Islet precursor cell (in vitro differentiated cells): ENCODE measurements around the gene LAMTOR4.

Experiments used
- DNase-seq: peaks from one replicate; pipeline ENCODE4 v3.0.0-alpha.2; 2018

LAMTOR4 gene

DNA sequence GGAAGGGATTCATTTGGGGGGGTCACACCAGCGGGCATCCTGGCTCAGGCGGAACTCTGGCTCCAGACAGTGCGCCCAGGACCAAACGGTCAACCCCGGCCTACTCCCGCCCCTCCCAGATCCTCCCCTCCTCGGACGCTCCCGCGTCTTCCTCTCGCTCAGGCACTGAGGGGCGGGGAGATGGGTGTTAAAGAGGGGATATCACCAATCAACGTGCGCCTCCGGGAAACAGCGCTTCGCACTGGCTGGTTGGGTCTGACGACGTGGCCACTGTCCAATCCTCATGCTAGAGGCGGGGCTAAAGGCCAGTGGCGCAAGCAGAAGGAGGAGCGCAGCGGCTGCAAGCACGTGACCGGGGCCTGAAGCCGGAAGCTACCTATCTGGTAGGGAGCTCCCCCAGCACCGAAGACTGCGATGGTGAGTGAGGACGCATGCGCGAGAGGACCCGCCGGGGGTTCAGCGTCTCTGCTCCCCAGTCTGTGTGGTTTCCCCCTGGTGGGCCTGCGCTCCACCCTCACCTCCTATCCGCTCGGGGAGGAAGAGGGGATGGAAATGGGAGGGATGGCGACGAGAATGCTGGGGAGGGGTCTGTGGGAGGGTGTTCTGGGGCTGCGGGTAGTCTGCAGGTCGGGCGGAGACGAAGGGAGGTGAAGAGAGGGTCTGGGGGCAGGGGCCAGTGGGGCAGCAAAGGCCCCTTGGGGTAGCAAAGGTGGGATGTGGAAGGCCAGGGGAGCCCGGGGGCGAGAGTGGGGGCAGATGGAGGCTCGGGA lies at the start of gene LAMTOR4:
LAMTOR4 (plus strand) TSS at position 360 of the 770 bp plus-strand sequence; CDS start at position 415, 55 bp downstream.
- DNase-seq: peak; percentile 100

DNA sequence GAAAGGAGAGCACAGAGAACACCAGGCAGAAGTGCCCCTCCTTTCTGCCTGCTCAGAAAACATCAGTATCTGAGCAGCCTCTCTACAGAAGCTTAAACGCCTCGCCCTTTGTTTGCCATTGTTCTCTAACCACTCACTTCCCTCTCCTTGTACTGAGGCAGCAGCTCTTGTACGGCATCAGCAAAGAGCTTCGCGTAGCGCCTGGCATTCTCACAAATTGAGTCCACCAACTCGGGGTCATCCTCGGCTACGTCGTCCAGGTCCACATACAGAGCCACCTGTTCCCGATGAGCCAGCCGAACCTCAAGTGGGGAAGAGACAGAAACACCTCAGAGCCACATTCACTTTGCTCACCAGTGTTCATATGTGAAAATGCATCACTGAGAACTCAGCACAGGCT lies 49.3 kb upstream of the LAMTOR4 start:
- DNase-seq: no peak

DNA sequence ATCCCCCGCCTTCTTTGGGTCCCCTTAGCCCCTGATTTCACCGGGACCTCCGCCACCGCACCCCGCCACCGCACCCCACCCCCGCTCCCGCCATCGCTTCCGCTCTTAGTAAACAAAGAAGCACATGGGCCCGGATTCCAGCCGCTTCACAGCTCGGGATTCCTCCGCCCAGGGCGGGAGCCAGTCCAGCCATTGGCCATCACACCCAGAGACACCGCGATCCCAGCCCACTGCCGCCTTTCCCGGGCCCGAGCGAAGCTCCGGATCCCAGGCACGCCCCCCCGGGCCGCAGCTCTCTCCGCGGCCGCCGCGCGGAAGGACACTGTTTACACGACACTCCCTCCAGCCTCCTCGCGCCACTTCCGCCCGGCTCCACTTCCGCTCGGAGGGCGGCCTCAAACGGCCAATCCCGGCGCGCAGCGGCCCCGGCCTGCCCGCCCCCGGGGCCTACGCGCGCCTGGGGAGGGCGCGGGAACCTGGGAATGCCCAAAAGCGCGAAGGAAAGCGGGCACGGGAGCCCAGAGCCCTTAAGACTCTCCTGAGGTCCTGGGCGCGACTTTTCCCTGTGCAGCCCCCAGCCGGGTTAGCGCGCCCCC lies 48.2 kb upstream of the LAMTOR4 start:
- DNase-seq: peak; percentile 98

DNA sequence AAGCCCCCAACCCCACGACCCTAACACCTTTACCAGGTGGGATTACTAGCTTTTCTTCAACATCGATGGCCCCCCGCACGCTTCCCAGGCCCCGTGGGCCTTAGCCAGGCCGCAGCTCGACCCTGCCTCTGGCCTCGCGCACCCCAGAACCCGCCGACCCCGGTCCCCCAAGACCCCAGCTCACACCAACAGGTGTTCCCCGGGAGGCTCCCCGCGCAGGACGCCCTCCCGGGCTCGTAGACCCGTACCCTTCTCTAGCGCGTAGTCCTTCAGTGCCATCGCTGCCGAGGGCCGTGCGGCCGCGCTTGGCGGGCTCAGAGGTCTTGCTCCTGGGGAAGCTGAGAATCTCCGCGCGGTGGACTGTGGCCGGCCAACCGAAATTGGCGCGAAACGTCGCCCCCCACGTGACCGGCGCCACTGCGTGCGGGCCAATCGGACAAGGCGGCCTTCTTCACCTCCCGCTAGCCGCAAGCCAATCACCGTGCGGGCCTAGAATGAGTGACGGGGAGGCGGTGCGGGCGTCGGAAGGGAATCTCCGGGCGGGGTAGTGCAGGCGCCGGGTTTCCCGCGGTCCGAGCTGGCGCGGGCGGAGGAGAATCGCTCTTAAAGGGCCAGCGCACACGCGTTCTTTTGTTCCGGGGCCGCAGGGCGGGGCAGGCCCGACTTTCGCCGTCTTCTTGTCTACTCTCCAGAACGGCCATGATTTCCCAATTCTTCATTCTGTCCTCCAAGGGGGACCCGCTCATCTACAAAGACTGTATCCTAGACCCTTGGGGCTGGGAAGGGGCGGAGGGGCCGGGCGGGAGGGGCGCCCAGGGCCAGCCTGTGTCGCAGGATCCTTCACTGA lies 47.5 kb upstream of the LAMTOR4 start, which contains the start of the genes AP4M1 and MCM7:
AP4M1 (plus strand) TSS at position 628 of the 847 bp plus-strand sequence; CDS start at position 700, 72 bp downstream.
MCM7 (minus strand) TSS at position 382 of the 847 bp plus-strand sequence; CDS start at position 279, 103 bp downstream.
- peak; percentile 99 for DNase-seq

DNA sequence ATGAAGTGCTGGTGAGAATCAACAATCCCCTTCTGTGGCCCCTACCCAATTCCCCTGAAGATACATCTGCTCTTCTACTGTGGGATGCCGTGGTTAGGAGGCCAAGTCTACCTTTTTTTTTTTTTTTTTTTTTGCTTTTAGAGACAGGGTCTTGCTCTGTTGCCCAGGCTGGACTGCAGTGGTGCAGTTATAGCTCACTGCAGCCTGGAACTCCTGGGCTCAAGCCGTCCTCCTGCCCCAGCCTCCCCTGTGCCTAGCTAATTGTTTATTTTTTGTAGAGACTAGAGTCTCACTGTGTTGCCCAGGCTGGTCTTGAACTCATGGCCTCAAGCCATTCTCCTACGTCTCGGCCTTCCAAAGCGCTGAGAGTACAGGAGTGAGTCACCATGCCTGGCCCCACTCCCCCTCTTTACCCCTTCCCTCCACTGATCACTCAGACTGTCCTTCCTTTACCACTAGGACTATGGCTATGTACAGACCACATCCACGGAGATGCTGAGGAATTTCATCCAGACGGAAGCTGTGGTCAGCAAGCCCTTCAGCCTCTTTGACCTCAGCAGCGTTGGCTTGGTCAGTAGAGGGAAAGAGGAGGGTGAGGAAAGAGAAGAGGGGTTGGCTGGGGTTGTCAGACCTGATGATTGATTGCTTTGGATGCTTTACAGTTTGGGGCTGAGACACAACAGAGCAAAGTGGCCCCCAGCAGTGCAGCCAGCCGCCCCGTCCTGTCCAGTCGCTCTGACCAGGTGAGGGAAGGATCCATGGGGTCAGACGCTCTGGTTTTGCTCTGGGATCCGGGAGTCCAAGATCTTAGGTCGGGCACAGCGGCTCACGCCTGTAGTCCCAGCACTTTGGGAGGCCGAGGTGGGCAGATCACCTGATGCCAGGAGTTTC lies 45.5 kb upstream of the LAMTOR4 start:
- peak; percentile 88 for DNase-seq

DNA sequence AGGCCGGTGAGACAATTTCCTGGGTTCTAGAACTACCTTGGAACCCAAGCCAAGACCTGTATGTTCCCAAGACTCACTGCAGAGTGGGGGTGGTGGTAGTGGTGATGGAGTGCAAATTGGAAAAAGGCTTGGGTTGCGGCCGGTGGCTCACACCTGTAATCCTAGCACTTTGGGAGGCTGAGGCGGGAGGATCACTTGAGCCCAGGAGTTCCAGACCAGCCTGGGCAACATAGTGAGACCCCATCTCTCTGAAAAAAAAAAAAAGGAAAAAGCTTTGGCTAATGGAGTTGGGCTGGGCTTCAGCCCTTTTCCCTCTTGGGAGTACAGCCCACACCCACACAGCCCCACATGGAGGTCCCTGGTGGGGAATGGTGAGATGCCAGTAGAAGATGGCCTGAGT lies 43.2 kb upstream of the LAMTOR4 start:
- DNase-seq: no peak

DNA sequence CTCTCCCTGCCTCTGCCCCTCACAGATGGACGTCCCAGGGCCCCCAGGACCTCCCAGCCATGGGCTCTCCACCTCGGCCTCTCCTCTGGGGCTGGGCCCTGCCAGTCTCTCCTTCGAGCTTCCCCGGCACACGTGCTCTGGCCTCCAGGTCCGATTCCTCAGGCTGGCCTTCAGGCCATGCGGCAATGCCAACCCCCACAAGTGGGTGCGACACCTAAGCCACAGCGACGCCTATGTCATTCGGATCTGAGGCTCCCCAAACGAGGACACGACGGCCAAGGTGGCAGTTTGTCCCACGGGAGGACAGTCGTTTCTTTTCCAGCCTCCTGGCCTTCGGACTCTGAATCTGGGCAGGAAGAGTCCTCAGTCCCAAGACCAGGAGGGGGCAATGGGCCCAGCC lies 42.1 kb upstream of the LAMTOR4 start:
- no peak for DNase-seq

DNA sequence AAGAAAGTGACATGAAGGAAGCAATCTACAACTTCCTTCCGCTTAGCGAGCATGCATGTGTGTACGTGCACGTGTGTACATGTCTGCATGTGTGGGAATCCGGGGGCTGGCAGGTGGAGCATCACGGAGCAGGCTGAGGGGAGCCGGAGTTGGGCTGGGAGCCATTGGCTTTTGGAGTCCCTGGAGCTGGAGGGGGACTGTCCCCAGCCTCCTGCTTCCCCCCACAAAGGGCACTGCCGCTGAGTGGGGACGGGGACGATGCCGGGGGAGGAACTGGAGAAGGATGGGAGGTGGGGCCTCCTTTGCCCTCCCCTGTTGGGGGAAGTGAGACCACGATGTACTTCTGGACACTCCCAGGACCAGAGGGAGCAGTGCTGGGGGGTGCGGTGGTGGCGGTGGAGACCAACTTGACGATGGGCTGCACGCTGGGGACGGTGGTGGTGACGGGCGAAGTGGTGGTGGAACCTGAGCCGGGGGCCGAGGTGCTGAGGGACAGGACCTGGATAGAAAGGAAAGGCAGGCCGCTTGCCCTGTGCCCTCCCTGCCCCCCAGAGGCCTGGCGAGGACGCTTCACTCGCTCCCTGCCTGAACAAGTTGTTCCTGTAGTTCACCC lies 41.5 kb upstream of the LAMTOR4 start:
- DNase-seq: no peak

DNA sequence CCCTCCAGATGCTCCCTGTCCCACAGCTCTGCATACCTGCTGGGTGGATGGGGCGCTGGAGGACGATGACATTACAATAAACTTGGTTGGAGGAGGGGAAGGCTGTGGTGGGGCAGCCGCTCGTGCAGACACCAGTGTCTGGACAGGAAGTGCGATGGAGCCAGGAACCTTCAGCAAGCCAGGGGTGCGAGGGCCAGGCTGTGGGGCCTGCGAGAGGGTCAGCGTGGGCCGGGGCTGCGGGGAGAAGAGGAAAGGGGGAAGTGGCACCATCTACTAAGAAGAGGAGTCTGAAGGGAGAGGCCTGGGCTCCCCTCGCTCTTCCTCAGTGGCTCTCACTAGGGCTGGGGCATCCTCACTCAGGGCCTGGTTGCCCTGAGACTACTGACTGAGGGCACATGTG lies 40.8 kb upstream of the LAMTOR4 start:
- no peak for DNase-seq

DNA sequence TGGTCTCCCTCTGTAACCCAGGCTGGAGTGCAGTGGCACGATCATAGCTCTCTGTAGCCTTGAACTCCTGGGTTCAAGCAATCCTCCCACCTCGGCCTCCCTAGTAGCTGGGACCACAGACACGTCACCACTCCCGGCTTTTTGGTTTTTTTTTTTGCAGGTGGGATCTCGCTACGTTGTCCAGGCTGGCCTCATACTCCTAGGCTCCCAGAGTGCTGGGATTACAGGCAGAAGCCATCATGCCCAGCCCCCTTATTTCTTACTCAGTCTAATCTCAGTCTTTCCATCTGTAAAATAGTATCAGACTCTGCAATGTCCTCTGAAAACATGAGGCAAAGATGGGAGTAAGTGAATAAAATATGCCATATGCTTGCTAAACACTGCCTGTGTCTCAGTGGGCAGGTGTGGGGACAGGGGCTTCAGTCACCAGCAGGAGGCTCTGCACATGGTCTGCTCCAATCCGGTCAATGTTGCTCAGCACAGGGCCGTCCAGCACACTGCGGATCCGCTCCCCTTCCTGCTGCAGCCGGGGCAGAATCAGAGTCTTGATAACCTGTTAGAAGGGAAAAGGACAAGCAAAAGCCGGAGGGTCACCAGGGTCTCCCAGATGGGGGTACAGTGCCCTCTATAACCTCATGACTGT lies 39.1 kb upstream of the LAMTOR4 start:
- no peak for DNase-seq

DNA sequence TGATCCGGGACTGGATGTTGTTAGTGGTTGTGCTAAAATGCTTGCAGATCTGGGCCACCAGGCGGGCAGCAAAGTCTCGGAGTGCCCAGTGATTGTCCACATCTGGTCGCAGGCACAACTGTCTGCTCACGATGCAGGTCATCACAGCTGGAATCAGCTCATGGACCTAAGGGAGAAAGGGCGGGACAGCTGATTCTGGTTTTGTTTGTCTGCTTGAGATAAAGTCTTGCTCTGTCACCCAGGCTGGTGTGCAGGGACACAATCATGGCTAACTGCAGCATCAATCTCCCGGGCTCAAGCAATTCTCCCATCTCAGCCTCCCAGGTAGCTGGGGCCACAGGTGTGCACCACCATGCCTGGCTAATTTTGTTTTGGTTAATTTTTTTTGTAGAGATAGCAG lies 37.6 kb upstream of the LAMTOR4 start:
- no peak for DNase-seq

DNA sequence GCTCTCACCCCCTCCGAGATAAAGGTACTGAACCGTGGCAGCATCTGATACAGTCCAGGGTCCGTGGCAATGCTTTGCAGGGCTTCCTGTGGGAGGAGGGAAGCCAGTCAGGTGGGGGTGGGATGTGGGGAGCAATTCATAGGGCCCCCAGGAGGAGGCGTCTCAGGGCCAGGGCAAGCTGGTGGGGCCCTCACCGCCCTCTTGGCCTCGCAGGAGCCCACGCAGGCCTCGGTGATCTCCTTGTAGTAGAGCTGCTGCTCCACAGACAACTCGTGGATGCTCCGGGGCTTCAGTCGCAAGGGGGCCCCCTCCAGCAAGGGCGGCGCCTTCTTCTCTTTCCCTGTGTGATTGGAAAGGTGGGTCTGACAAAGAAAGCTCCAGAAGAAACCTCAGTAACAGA lies 36.8 kb upstream of the LAMTOR4 start:
- no peak for DNase-seq

DNA sequence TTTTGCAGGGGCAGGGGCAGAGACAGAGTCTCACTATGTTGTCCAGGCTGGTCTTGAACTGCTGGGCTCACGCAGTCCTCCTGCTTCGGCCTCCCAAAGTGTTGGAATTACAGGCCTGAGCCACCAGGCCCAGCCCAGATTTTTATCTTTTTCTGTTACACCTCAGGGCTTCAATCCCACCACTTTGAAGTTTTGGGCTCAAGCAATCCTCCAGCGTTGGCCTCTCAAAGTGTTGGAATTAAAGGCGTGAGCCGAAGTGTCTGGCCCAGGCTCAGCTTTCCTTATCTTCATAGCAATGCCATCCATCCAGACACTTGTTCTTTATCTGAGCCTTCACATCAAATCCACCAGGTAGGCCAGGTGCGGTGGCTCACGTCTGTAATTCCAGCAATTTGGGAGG lies 33.7 kb upstream of the LAMTOR4 start:
- no peak for DNase-seq

DNA sequence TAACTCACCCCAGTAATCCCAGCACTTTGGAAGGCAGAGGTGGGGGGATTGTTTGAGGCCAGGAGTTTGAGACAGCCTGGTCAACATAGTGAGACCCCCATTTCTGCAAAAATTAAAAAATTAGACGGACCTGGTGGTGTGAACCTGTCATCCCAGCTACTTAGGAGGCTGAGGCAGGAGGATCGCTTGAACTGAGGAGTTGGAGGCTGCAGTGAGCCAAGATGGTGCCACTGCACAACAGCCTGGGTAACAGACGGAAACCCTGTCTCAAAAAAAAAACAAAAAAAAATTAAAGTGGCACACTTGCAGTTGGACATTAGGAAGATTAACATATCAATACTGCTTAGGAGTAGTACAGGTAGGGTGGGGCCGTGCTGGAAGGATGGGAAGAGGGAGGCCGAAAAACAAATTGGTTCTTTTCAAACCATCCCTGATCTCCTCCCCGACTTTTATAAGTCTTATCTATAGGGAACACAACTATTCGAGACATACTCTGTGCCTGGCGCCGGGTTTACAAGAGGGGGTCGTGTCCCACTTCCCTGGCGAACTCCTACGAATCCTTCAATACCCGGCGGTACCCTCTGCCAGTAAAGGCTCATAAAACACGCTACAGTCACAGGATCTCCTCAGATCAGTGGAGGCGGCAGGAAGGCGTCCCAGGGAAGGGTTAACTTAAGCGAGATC lies 30.2 kb upstream of the LAMTOR4 start:
- DNase-seq: no peak

DNA sequence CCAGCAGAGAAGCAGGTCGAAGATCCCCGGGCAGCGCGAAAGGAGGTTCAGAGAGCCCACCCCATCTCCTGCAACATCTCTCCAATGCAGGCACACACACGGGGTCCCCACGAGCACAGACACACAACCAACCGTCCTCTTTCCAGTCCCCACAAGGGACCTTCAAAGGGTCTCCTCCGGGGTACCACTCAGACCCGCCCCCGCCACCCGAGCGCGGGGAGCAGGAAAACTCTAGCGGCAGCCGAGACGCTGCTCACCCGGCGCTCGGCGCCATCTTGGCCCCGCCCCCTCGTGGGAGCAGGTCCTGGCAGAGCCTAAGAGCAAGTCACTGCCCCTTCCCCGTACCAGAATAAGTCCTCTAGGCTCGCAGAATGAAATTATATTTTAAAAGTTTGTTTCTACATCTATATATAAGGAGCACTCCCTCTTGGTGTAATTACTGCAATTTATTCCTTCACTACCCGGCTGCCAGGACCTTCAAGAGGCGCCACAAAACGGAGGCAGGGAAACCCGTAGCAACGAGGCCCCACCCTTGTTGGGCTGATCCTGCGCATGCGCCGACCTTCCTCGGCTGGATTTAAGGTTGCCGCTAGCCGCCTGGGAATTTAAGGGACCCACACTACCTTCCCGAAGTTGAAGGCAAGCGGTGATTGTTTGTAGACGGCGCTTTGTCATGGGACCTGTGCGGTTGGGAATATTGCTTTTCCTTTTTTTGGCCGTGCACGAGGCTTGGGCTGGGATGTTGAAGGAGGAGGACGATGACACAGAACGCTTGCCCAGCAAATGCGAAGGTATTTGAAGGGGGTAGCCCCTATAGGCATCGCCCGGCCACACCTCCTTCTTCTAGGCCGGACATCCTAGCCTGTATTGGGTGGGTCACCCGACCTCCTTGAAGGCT lies 29.4 kb upstream of the LAMTOR4 start, which contains the start of the genes CNPY4 and TAF6:
CNPY4 (plus strand) TSS at position 563 of the 898 bp plus-strand sequence; CDS start at position 674, 111 bp downstream.
TAF6 (minus strand) TSS at position 287 of the 898 bp plus-strand sequence. CDS start 5,149 bp downstream, outside the sequence.
- DNase-seq: peak; percentile 96

DNA sequence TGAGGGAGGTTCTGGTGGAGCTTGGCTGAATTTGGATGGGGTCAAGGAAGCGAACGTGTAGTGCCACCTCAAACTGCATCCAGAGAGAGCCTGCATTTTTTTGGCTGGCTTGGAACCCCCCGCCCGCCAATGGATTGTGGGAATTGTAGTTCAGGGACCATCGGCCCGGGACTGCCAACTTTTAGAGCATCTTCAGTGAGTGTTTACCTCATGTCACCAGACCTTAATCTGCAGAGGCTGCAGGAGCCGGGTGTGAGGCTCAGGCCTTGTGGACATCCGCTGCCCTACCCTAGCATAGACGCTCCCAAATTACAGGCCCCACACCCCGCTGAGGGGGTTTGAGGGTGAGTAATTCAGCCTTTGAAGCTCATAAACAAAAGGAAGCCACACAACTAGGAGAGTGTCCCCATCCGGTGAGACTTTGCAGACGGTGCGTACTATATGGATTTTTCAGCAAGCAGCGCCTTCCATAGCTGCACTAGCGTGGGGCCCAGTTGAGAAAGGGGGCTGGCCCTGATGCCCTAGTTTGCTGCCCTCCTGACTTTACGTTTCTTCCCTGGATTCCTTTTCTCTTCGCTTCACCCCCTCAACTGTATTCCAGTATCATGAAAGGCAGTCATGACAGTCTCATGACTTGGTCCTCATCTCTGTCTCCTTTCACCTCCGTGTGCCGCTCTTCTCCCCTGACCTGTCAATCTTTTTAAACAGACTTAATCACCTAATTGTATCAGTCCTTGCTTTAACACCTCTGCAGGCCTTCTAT lies 28.6 kb upstream of the LAMTOR4 start:
- DNase-seq: peak; percentile 84

DNA sequence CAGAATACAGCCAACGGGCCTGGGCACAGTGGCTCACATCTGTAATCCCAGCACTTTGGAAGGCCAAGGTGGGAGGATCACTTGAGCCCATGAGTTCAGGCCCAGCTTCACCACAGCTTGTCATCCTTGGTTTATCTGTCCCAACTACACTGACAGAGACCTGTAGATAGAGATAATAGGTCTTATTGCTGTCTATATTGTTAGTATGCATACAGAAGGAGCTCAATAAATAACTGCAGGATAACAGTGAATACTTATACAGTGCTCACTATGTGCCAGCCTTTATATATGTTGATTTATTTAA lies 28.0 kb upstream of the LAMTOR4 start:
- no peak for DNase-seq

DNA sequence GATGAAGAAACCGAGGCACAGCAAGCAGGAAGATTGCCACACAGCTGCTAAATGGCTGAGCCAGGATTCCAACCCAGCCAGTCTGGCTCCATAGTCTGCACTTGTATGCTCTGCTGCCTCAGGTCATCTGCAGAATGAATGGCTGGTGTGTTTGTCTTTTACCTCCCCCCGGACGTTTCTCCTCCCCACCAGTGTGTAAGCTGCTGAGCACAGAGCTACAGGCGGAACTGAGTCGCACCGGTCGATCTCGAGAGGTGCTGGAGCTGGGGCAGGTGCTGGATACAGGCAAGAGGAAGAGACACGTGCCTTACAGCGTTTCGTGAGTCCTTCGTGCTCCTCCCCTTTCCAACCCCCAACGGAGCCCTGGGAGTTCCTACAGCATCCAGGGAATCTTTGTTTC lies 26.7 kb upstream of the LAMTOR4 start:
- peak; percentile 74 for DNase-seq

DNA sequence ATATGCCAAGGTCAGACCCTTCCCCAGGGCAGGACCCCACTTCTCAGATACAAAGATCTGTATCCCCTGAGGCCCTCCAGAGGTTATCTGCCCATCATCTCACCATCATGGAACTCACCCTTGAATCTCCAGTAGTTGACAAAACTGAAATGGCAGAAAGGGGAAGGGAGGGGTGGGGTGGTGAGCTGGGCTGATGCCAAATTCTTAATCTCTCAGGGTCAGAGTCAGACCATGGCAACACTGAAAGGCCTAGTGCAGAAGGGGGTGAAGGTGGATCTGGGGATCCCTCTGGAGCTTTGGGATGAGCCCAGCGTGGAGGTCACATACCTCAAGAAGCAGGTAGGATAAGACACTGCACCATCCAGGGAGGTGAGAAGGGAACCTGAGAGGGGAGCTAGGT lies 26.1 kb upstream of the LAMTOR4 start:
- no peak for DNase-seq
